ENCODE measurements around the gene PTRH2. TPM values are rescaled to one million over a fixed set of nuclear protein-coding genes. Genes with fewer than 3 reads are reported as not detected.
"Not testable (repeated sequence)": the region's sequence is repeated elsewhere in the genome, so short reads cannot be mapped to it uniquely, and the experiment has no call there.

PTRH2 gene
- 21.9 TPM for polyA plus RNA-seq (2013, experiment 1 of 4)
- 25.1 TPM for polyA plus RNA-seq (2013, experiment 2 of 4)
- polyA plus RNA-seq (2013, experiment 3 of 4), result 26.6 TPM
- polyA plus RNA-seq (2013, experiment 4 of 4), result 25.2 TPM

- 0 to 1% methylated on average over 43 to 45 of the region's 45 CpGs for WGBS, 2 experiments
Measured at GRCh38 chr17:59707149-59707970, at the start of gene PTRH2, which contains the start of gene VMP1. Gene PTRH2 (minus strand): TSS chr17:59707430. CDS start chr17:59697978, 9,452 bp downstream. Gene VMP1 (plus strand): TSS chr17:59707654. CDS start chr17:59731447, 23,793 bp downstream.

GRCh38 chr17:59756236-59756818 is 49.1 kb upstream of the PTRH2 start:
- Histone ChIP-seq H3K36me3 (ENCODE audit: control insufficient read depth, insufficient read depth, low read length) (peaks cover 7% of the 10 kb centered on the region), H3K4me1 (ENCODE audit: control insufficient read depth, insufficient read depth, low read length) (peaks cover 2% of the 10 kb centered on the region), H3K27ac (ENCODE audit: insufficient read depth, low read depth, low read length, poor library complexity, severe bottlenecking) (no peak overlapping the region), H3K9me3 (ENCODE audit: control insufficient read depth, low read length) (no peaks in the 10 kb centered on the region), H3K4me3 (ENCODE audit: insufficient read depth, low read depth, low read length) (no peak overlapping the region), H3K27me3 (ENCODE audit: control insufficient read depth, insufficient read depth, low read length, poor library complexity, severe bottlenecking) (no peaks in the 10 kb centered on the region)
- 93 to 94% methylated on average over 2 to 3 of the region's 3 CpGs for WGBS, 2 experiments

More at GRCh38 chr17:59707149-59707970, at the start of gene PTRH2, which contains the start of gene VMP1:
- Histone ChIP-seq H3K27me3 (ENCODE audit: control insufficient read depth, insufficient read depth, low read length, poor library complexity, severe bottlenecking) (no peaks in the 10 kb centered on the region), H3K4me3 (ENCODE audit: insufficient read depth, low read depth, low read length) (peak within 1 kb of the TSS; percentile 79), H3K9me3 (ENCODE audit: control insufficient read depth, low read length) (no peaks in the 10 kb centered on the region), H3K27ac (ENCODE audit: insufficient read depth, low read depth, low read length, poor library complexity, severe bottlenecking) (peak within 1 kb of the TSS; percentile 90), H3K4me1 (ENCODE audit: control insufficient read depth, insufficient read depth, low read length) (no peaks in the 10 kb centered on the region), H3K36me3 (ENCODE audit: control insufficient read depth, insufficient read depth, low read length) (no peaks in the 10 kb centered on the region)

DNA sequence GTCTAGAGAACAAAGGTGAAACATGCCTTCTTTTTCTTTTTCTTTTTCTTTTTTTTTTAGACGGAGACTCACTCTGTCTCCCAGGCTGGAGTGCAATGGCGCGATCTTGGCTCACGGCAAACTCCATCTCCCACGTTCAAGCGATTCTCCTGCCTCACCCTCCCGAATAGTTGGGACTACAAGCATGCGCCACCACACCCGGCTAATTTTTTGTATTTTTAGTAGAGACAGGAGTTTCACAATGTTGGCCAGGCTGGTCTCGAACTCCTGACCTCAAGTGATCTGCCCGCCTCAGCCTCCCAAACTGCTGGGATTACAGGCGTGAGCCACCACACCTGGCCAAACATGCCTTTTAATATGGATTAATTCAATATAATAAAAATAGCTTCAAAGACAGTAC is 47.8 kb upstream of the PTRH2 start:
- not testable (repeated sequence) for H3K9me3 ChIP-seq (ENCODE audit: control insufficient read depth, low read length); H3K4me1 ChIP-seq (ENCODE audit: control insufficient read depth, insufficient read depth, low read length); H3K27ac ChIP-seq (ENCODE audit: insufficient read depth, low read depth, low read length, poor library complexity, severe bottlenecking); H3K4me3 ChIP-seq (ENCODE audit: insufficient read depth, low read depth, low read length); H3K27me3 ChIP-seq (ENCODE audit: control insufficient read depth, insufficient read depth, low read length, poor library complexity, severe bottlenecking); H3K36me3 ChIP-seq (ENCODE audit: control insufficient read depth, insufficient read depth, low read length)
- WGBS, 2 experiments, result 91 to 96% methylated on average over 11 to 12 of the region's 12 CpGs

GRCh38 chr17:59754552-59754951 is 47.3 kb upstream of the PTRH2 start:
- Histone ChIP-seq H3K36me3 (ENCODE audit: control insufficient read depth, insufficient read depth, low read length) (peaks cover 7% of the 10 kb centered on the region), H3K4me1 (ENCODE audit: control insufficient read depth, insufficient read depth, low read length) (no peaks in the 10 kb centered on the region), H3K4me3 (ENCODE audit: insufficient read depth, low read depth, low read length) (no peak overlapping the region), H3K27me3 (ENCODE audit: control insufficient read depth, insufficient read depth, low read length, poor library complexity, severe bottlenecking) (no peaks in the 10 kb centered on the region), H3K27ac (ENCODE audit: insufficient read depth, low read depth, low read length, poor library complexity, severe bottlenecking) (no peak overlapping the region), H3K9me3 (ENCODE audit: control insufficient read depth, low read length) (no peaks in the 10 kb centered on the region)

- 100% methylated on average over 1 of the region's 3 CpGs; no CpG with 5 or more reads in 1 of the 2 experiments for WGBS, 2 experiments
- Histone ChIP-seq H3K4me1 (ENCODE audit: control insufficient read depth, insufficient read depth, low read length) (no peaks in the 10 kb centered on the region), H3K27me3 (ENCODE audit: control insufficient read depth, insufficient read depth, low read length, poor library complexity, severe bottlenecking) (no peaks in the 10 kb centered on the region), H3K36me3 (ENCODE audit: control insufficient read depth, insufficient read depth, low read length) (peaks cover 6% of the 10 kb centered on the region), H3K9me3 (ENCODE audit: control insufficient read depth, low read length) (no peaks in the 10 kb centered on the region), H3K27ac (ENCODE audit: insufficient read depth, low read depth, low read length, poor library complexity, severe bottlenecking) (no peak overlapping the region), H3K4me3 (ENCODE audit: insufficient read depth, low read depth, low read length) (no peak overlapping the region)
Measured at GRCh38 chr17:59753522-59754467, 46.6 kb upstream of the PTRH2 start.

GRCh38 chr17:59752922-59753321 is 45.7 kb upstream of the PTRH2 start:
- H3K36me3 ChIP-seq (ENCODE audit: control insufficient read depth, insufficient read depth, low read length), result peaks cover 2% of the 10 kb centered on the region
- no peaks in the 10 kb centered on the region for H3K27me3 ChIP-seq (ENCODE audit: control insufficient read depth, insufficient read depth, low read length, poor library complexity, severe bottlenecking)
- H3K4me1 ChIP-seq (ENCODE audit: control insufficient read depth, insufficient read depth, low read length), result no peaks in the 10 kb centered on the region
- WGBS, 2 experiments, result 89 to 90% methylated on average over 7 of the region's 7 CpGs
- no peaks in the 10 kb centered on the region for H3K9me3 ChIP-seq (ENCODE audit: control insufficient read depth, low read length)
- no peak overlapping the region for H3K4me3 ChIP-seq (ENCODE audit: insufficient read depth, low read depth, low read length)
- no peak overlapping the region for H3K27ac ChIP-seq (ENCODE audit: insufficient read depth, low read depth, low read length, poor library complexity, severe bottlenecking)

DNA sequence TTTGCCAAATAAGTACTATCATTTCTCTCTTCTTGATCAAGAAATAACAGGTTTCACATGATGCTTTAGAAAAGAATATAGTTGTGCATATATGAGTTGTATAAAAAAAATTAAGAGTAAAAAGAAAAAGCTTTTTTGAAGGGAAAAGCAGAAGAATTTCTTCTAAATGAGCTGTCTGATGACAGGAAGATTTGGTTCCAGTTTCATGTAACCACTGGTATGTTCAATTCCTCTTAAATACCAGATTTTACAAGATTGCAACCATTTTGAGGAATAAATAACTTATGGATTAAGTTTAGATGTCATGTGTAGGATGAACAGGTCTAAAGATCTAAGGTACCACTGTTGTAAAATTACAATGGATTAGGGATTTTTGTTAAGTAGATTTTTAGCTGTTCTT is 45.2 kb upstream of the PTRH2 start:
- H3K27ac ChIP-seq (ENCODE audit: insufficient read depth, low read depth, low read length, poor library complexity, severe bottlenecking), result no peak overlapping the region
- H3K9me3 ChIP-seq (ENCODE audit: control insufficient read depth, low read length), result no peaks in the 10 kb centered on the region
- no peaks in the 10 kb centered on the region for H3K4me1 ChIP-seq (ENCODE audit: control insufficient read depth, insufficient read depth, low read length)

DNA sequence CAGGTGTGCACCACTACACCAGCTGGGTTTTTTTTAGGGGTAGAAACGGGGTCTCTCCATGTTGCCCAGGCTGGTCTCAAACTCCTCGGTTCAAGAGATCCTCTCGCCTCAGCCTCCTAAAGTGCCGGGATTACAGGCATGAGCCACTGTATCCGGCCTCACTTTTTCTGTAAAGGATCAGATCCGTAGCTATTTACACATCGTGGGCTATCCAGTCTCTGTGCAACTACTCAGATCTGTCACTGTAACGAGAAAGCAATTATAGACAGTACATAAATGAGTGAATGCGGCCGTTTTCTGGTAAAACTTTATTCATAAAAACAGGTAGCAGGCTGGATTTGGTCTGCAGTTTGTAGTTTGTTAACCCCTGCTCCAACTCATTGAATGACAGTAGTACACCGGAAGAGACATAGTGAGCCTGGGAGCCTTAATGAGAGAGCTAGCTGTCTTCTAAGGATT is 44.8 kb upstream of the PTRH2 start:
- 94 to 95% methylated on average over 10 to 11 of the region's 11 CpGs for WGBS, 2 experiments

More for the DNA sequence above, 45.2 kb upstream of the PTRH2 start:
- Histone ChIP-seq H3K36me3 (ENCODE audit: control insufficient read depth, insufficient read depth, low read length) (no peaks in the 10 kb centered on the region), H3K4me3 (ENCODE audit: insufficient read depth, low read depth, low read length) (no peak overlapping the region), H3K27me3 (ENCODE audit: control insufficient read depth, insufficient read depth, low read length, poor library complexity, severe bottlenecking) (no peaks in the 10 kb centered on the region)

GRCh38 chr17:59748591-59748990 is 41.4 kb upstream of the PTRH2 start:
- Histone ChIP-seq H3K9me3 (ENCODE audit: control insufficient read depth, low read length) (no peaks in the 10 kb centered on the region), H3K4me1 (ENCODE audit: control insufficient read depth, insufficient read depth, low read length) (no peaks in the 10 kb centered on the region), H3K27ac (ENCODE audit: insufficient read depth, low read depth, low read length, poor library complexity, severe bottlenecking) (no peak overlapping the region), H3K4me3 (ENCODE audit: insufficient read depth, low read depth, low read length) (no peak overlapping the region), H3K27me3 (ENCODE audit: control insufficient read depth, insufficient read depth, low read length, poor library complexity, severe bottlenecking) (no peaks in the 10 kb centered on the region), H3K36me3 (ENCODE audit: control insufficient read depth, insufficient read depth, low read length) (no peaks in the 10 kb centered on the region)
- WGBS, 2 experiments, result no CpG with 5 or more reads among the region's 1 CpG

More for the DNA sequence above, 44.8 kb upstream of the PTRH2 start:
- Histone ChIP-seq H3K4me3 (ENCODE audit: insufficient read depth, low read depth, low read length) (no peak overlapping the region), H3K4me1 (ENCODE audit: control insufficient read depth, insufficient read depth, low read length) (no peaks in the 10 kb centered on the region), H3K27me3 (ENCODE audit: control insufficient read depth, insufficient read depth, low read length, poor library complexity, severe bottlenecking) (no peaks in the 10 kb centered on the region), H3K9me3 (ENCODE audit: control insufficient read depth, low read length) (no peaks in the 10 kb centered on the region), H3K27ac (ENCODE audit: insufficient read depth, low read depth, low read length, poor library complexity, severe bottlenecking) (no peak overlapping the region), H3K36me3 (ENCODE audit: control insufficient read depth, insufficient read depth, low read length) (no peaks in the 10 kb centered on the region)

All from ectodermal cell (in vitro differentiated cells).